HAP-1 (cell line): ENCODE data around the gene IKBIP.
"Not testable (repeated sequence)": the region's sequence is repeated elsewhere in the genome, so short reads cannot be mapped to it uniquely, and the experiment has no call there.

Experiments used
- DNase-seq, 2 experiments: peaks; one replicate each; pipeline ENCODE4 v3.0.0-alpha.2; 2016 to 2020; ENCODE audit warnings: low spot score in 2 of 2
- H3K27me3 ChIP-seq: fragments of 250-450 bp; sonication (Bioruptor Pico); 2 replicates; pipeline ENCODE4 v1.5.1; 2020; ENCODE audit warnings: low read depth, mild to moderate bottlenecking, moderate library complexity
- H3K36me3 ChIP-seq: fragments of 250-450 bp; sonication (Bioruptor Pico); replicated peaks from 2 replicates; pipeline ENCODE4 v1.5.1; 2020; ENCODE audit warnings: mild to moderate bottlenecking
- H3K4me1 ChIP-seq: fragments of 250-450 bp; sonication (Bioruptor Pico); 2 replicates; pipeline ENCODE4 v1.5.1; 2020; ENCODE audit warnings: mild to moderate bottlenecking
- H3K4me3 ChIP-seq: fragments of 250-450 bp; sonication (Bioruptor Pico); 2 replicates; pipeline ENCODE4 v1.5.1; 2020; ENCODE audit warnings: mild to moderate bottlenecking, moderate library complexity
- H3K9me3 ChIP-seq: fragments of 250-450 bp; sonication (Bioruptor Pico); 2 replicates; pipeline ENCODE4 v1.5.1; 2020; ENCODE audit warnings: mild to moderate bottlenecking, moderate library complexity
- in situ Hi-C: fragments of 300-500 bp; cut with MboI; formaldehyde crosslinking; loops from 3 replicates; pipeline ENCODE4 v1.14.3; 2020; ENCODE audit warnings: low sequenced_read_pairs, inconsistent platforms, mixed read lengths

Gene IKBIP

GRCh38 chr12:98597313-98597712, 47.3 kb downstream of the IKBIP start:
- H3K9me3 ChIP-seq, H3K27me3 ChIP-seq, in situ Hi-C loops, H3K4me3 ChIP-seq, DNase-seq: not testable (repeated sequence)
- H3K36me3 ChIP-seq: peaks cover 83% of the 10 kb centered on the region
- peaks cover 10% of the 10 kb centered on the region for H3K4me1 ChIP-seq

DNA sequence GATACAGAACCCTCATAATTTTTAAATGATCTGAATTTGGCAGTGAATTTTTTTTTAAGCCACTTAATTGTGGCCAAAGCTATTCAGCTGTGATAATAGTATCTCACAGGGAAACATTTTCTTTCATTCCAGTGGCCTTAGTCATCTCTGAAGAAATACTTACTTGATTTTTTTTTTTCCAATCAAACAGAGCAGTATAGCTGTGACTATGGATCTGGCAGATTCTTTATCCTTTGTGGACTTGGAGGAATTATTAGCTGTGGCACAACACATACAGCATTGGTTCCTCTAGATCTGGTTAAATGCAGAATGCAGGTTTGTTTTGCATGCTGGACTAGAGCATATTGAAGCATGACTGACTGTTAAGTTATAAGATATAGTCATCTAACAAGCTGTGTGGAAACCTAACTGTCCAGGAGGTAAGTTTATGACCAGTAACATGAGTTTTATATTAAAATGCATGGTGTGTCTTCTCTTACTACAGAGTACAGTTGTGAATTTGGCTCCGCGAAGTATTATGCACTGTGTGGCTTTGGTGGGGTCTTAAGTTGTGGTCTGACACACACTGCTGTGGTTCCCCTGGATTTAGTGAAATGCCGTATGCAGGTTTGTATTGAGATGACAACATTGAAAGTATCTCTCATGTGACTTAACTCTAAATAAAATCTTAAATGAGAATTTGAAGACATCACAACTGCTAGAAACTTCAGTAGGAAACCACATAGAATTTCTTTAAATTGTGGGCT, 49.2 kb downstream of the IKBIP start:
- Histone ChIP-seq H3K4me3 (peak overlapping the region; percentile 98), H3K36me3 (peaks cover 64% of the 10 kb centered on the region), H3K27me3 (no peaks in the 10 kb centered on the region), H3K4me1 (peaks cover 10% of the 10 kb centered on the region), H3K9me3 (no peaks in the 10 kb centered on the region)
- no peak for DNase-seq
- in situ Hi-C loops: no loop called here

- peak in 1 of 2 experiments; percentile 21 for DNase-seq
- peaks cover 52% of the 10 kb centered on the region for H3K36me3 ChIP-seq
- H3K4me3 ChIP-seq: peak overlapping the region; percentile 98
- in situ Hi-C loops: no loop called here
- H3K27me3 ChIP-seq: no peaks in the 10 kb centered on the region
- H3K4me1 ChIP-seq: peaks cover 10% of the 10 kb centered on the region
- no peaks in the 10 kb centered on the region for H3K9me3 ChIP-seq
Measured at GRCh38 chr12:98594050-98594835, 50.3 kb downstream of the IKBIP start.

DNA sequence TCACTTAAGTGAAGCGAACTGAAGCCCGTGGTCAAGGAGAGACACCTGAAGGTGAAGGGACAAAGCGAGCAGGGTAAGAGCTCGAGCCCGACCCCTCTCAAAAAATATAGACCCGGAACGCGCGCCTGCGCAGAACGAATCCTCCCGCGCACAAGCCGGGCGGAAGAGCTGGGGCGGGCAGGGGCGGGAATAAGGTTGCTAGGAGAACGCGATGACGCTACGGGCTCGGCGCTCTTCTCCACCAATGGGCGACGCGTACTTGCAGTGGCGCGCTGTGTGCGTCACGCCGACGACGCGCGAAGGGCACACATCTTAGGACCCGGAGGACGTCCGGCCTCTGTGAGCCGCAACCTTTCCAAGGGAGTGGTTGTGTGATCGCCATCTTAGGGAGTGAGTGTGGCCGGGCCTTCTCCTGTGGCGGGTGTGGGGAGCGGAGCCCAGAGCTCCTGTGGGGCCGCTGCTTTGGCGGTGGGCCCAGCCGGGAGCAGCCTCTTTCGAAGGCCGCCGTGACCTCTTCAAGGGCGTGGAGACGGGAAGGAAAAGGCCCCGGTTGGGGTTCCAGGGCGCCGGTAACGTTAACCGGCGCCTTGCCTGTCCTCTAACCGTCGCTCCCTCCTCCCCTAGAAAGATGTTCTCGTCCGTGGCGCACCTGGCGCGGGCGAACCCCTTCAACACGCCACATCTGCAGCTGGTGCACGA, 51.1 kb downstream of the IKBIP start, which contains the start of gene SLC25A3:
Gene SLC25A3 (plus strand): TSS at position 336 of the 699 bp plus-strand sequence. CDS start 293 bp downstream, at position 629.
- peak; percentile 94 to 97 for DNase-seq
- Histone ChIP-seq H3K27me3 (no peaks in the 10 kb centered on the region), H3K36me3 (peaks cover 45% of the 10 kb centered on the region), H3K9me3 (no peaks in the 10 kb centered on the region), H3K4me3 (peak within 1 kb of the TSS; percentile 98), H3K4me1 (peaks cover 10% of the 10 kb centered on the region)
- in situ Hi-C loops: no loop called here

- peaks cover 10% of the 10 kb centered on the region for H3K4me1 ChIP-seq
- H3K27me3 ChIP-seq: no peaks in the 10 kb centered on the region
- H3K36me3 ChIP-seq: peaks cover 39% of the 10 kb centered on the region
- no peak for DNase-seq
- no peaks in the 10 kb centered on the region for H3K9me3 ChIP-seq
- in situ Hi-C loops: no loop called here
- H3K4me3 ChIP-seq: peak overlapping the region; percentile 98
Measured at GRCh38 chr12:98592825-98593322, 51.7 kb downstream of the IKBIP start.

DNA sequence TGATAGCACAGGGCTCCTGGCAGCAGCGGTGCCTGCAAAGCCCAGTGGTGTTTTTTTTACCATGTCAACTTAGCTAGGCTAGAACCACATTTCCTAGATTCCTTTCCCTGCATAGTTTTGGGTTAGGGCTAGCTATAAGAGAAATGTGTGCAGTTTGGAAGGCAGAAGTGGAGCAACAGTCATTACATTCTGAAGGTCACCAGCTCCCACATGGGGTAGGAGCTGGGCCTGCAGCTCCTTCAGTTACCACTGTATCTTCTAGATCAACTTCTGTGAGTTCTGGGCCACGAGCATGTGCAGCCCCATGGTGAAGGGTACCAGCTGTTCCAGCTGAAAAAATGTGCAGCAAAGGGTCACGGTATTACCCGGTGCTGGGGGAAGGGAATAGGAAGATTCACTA, 53.4 kb downstream of the IKBIP start:
- H3K4me1 ChIP-seq: peaks cover 9% of the 10 kb centered on the region
- peaks cover 22% of the 10 kb centered on the region for H3K36me3 ChIP-seq
- in situ Hi-C loops: no loop called here
- H3K27me3 ChIP-seq: no peaks in the 10 kb centered on the region
- no peak for DNase-seq
- no peaks in the 10 kb centered on the region for H3K9me3 ChIP-seq
- H3K4me3 ChIP-seq: no peak overlapping the region

- in situ Hi-C loops: no loop called here
- no peak for DNase-seq
- H3K27me3 ChIP-seq: 0 out of 2 replicates have a peak, but pooled peaks cover 3% of the 10 kb centered on the region
Measured at GRCh38 chr12:98587084-98587483, 57.5 kb downstream of the IKBIP start.

DNA sequence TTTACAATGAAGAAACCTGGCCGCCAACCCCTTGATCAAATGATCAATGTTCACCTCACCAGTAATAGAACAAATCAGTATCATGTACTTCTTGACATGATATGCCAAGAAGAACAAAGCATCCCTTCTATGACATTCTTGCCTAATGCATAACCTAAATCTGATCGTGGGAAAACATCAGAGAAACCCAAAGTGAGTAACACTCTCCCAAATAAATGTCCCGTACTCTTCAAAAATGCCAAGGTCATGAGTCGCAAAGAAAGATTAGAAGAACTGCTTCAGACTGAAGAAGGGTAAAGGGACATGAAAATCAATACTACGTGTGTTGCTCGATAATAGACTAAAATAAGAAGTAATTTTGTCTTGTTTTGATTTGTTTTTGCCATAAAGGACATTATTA, 62.5 kb downstream of the IKBIP start:
- H3K36me3 ChIP-seq: no peaks in the 10 kb centered on the region
- H3K4me1 ChIP-seq: no peaks in the 10 kb centered on the region
- H3K4me3 ChIP-seq: no peak overlapping the region
- in situ Hi-C loops: no loop called here
- H3K27me3 ChIP-seq: peaks cover 6% of the 10 kb centered on the region; the same call in 1 of the 2 replicates
- H3K9me3 ChIP-seq: no peaks in the 10 kb centered on the region
- no peak for DNase-seq

More at GRCh38 chr12:98587084-98587483, 57.5 kb downstream of the IKBIP start:
- Histone ChIP-seq H3K36me3 (no peaks in the 10 kb centered on the region), H3K4me1 (no peaks in the 10 kb centered on the region), H3K4me3 (no peak overlapping the region), H3K9me3 (no peaks in the 10 kb centered on the region)

GRCh38 chr12:98581101-98581500, 63.5 kb downstream of the IKBIP start:
- no peaks in the 10 kb centered on the region for H3K36me3 ChIP-seq
- in situ Hi-C loops: no loop called here
- H3K27me3 ChIP-seq: peaks cover 6% of the 10 kb centered on the region; the same call in 1 of the 2 replicates
- DNase-seq: no peak
- H3K4me3 ChIP-seq: no peak overlapping the region
- no peaks in the 10 kb centered on the region for H3K4me1 ChIP-seq
- no peaks in the 10 kb centered on the region for H3K9me3 ChIP-seq

DNA sequence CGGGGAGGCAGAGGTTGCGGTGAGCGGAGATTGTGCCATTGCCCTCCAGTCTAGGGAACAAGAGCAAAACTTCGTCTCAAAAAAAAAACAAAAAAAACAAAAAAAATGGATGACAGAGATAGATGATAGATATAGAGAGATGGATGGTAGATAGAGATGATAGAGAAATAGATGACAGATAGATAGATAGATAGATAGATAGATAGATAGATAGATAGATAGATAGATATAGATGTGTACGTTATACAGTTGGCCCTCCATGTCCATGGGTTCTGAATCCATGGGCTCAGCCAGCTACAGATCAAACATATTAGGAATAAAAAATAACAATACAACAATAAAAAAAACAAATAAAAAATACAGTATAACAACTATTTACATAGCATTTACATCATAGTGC, 63.9 kb downstream of the IKBIP start:
- H3K36me3 ChIP-seq: no peaks in the 10 kb centered on the region
- in situ Hi-C loops: no loop called here
- H3K4me1 ChIP-seq: no peaks in the 10 kb centered on the region
- peaks cover 6% of the 10 kb centered on the region; the same call in 1 of the 2 replicates for H3K27me3 ChIP-seq
- no peak overlapping the region for H3K4me3 ChIP-seq
- no peak for DNase-seq
- H3K9me3 ChIP-seq: no peaks in the 10 kb centered on the region

GRCh38 chr12:98579835-98580234, 64.8 kb downstream of the IKBIP start:
- Histone ChIP-seq H3K4me3 (no peak overlapping the region), H3K27me3 (peaks cover 6% of the 10 kb centered on the region; the same call in 1 of the 2 replicates), H3K36me3 (no peaks in the 10 kb centered on the region), H3K4me1 (no peaks in the 10 kb centered on the region), H3K9me3 (no peaks in the 10 kb centered on the region)
- in situ Hi-C loops: no loop called here
- no peak for DNase-seq

DNA sequence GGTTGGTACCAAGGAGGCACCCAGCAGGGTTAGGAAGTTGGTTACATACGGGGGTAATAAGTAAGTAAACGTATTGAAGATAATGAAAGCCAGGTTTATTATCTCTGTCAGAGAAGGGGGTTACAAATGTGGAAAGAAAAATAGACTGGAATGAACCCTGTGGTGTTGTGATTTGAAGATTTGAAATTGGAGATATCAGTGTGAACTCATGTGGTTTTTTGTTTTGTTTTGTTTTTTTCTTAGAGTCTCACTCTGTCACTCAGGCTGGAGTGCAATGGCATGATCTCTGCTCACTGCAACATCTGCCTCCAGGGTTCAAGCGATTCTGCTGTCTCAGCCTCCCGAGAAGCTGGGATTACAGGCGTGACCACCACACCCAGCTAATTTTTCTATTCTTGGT, 65.2 kb downstream of the IKBIP start:
- no peak for DNase-seq
- in situ Hi-C loops: no loop called here

DNA sequence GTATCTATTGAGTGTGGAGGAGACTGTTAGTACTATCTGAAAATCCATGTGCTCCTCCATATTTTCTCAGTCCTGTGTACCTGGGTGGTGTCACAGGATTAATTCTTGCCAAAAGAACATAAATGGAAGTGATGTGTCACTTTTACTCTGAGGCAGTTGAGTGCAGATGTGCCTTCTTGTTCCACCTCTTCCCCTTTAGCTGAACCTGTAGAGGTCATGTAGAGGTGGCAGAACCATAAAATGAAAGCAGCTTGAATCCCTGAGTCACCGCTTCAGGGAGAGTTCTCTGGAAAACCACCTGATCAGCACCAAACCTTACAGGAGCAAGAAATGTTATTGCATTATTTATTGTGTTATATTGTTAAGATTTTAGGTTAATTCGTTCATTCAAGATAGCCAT, 65.8 kb downstream of the IKBIP start:
- H3K27me3 ChIP-seq: peaks cover 6% of the 10 kb centered on the region; the same call in 1 of the 2 replicates
- in situ Hi-C loops: no loop called here

More for the DNA sequence above, 65.2 kb downstream of the IKBIP start:
- Histone ChIP-seq H3K36me3 (no peaks in the 10 kb centered on the region), H3K9me3 (no peaks in the 10 kb centered on the region), H3K4me3 (no peak overlapping the region), H3K27me3 (peaks cover 6% of the 10 kb centered on the region; the same call in 1 of the 2 replicates), H3K4me1 (no peaks in the 10 kb centered on the region)

More for the DNA sequence above, 65.8 kb downstream of the IKBIP start:
- H3K36me3 ChIP-seq: no peaks in the 10 kb centered on the region
- DNase-seq: no peak
- no peak overlapping the region for H3K4me3 ChIP-seq
- H3K4me1 ChIP-seq: no peaks in the 10 kb centered on the region
- H3K9me3 ChIP-seq: no peaks in the 10 kb centered on the region
